Measurements from ENCODE around the gene SAYSD1. TPM values are rescaled to one million over a fixed set of nuclear protein-coding genes. Genes with fewer than 3 reads are reported as not detected.

The SAYSD1 gene
- total RNA-seq, 4 donors from 2014 or later = 2.2 to 30.7 (median 21.1) TPM

GRCh38 chr6:39153766-39154397 lies 38.9 kb upstream of the SAYSD1 start:
- no peaks in the 10 kb centered on the region for H3K9me3 ChIP-seq
- H3K4me3 ChIP-seq = no peak overlapping the region
- intact Hi-C loops (cut with DNase I; ENCODE audit: low total_unique reads) = no loop called here
- H3K36me3 ChIP-seq = no peaks in the 10 kb centered on the region
- no peak overlapping the region for H3K27ac ChIP-seq
- in situ Hi-C loops (cut with MboI; ENCODE audit: low pct_ligation_motif_present in 1 of 4, low pct_unique_long_range_greater_than_20kb in 1 of 4, low sequenced_read_pairs in 3 of 4) = loop anchor here in 2 of 4 donors (25.0 kb wide), 1 partner anchor 292 kb away; no protein-coding TSS in a partner anchor
- WGBS, 2 donors (ENCODE audit: low coverage in 1 of 2) = 78 to 80% methylated on average over 1 to 6 of the region's 6 CpGs
- H3K4me1 ChIP-seq = no peaks in the 10 kb centered on the region
- TF ChIP-seq EP300 (IDR thresholded peaks at IDR 0.05; ENCODE audit: low read depth) = no peak
- TF ChIP-seq POLR2AphosphoS5 (IDR thresholded peaks at IDR 0.05) = no peak
- no peak for TF ChIP-seq POLR2A (IDR thresholded peaks at IDR 0.05)
- TF ChIP-seq, protein P1, sequence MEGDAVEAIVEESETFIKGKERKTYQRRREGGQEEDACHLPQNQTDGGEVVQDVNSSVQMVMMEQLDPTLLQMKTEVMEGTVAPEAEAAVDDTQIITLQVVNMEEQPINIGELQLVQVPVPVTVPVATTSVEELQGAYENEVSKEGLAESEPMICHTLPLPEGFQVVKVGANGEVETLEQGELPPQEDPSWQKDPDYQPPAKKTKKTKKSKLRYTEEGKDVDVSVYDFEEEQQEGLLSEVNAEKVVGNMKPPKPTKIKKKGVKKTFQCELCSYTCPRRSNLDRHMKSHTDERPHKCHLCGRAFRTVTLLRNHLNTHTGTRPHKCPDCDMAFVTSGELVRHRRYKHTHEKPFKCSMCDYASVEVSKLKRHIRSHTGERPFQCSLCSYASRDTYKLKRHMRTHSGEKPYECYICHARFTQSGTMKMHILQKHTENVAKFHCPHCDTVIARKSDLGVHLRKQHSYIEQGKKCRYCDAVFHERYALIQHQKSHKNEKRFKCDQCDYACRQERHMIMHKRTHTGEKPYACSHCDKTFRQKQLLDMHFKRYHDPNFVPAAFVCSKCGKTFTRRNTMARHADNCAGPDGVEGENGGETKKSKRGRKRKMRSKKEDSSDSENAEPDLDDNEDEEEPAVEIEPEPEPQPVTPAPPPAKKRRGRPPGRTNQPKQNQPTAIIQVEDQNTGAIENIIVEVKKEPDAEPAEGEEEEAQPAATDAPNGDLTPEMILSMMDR (IDR thresholded peaks at IDR 0.05) = no peak
- DNase-seq = no peak
- H3K27me3 ChIP-seq = peaks cover 27% of the 10 kb centered on the region

DNA sequence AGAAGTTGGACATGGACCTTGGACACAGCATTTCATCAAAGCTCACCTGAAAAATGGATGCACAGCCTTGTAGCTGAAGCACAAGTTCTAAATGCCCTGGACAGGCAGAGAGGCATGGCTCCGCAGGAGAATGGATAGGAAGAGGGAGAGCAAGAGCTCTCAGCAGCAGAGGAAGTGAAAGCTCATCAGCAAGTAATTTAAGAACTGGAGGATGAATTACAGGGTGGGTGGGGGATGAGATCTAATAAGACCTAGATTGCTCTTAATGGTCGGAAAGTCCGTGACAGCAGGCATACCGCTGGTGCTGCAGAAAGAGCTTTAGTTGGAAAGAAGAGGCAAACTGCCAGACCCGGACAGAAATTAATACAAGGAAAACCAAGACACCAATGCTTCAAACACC lies 37.3 kb upstream of the SAYSD1 start:
- no peak for DNase-seq
- Histone ChIP-seq H3K27ac (no peak overlapping the region), H3K4me3 (no peak overlapping the region), H3K4me1 (no peaks in the 10 kb centered on the region), H3K36me3 (no peaks in the 10 kb centered on the region), H3K9me3 (no peaks in the 10 kb centered on the region), H3K27me3 (peaks cover 41% of the 10 kb centered on the region)
- 54 to 63% methylated on average over 5 of the region's 5 CpGs for WGBS, 2 donors (ENCODE audit: low coverage in 1 of 2)
- in situ Hi-C loops (cut with MboI; ENCODE audit: low pct_ligation_motif_present in 1 of 4, low pct_unique_long_range_greater_than_20kb in 1 of 4, low sequenced_read_pairs in 3 of 4) = loop anchor here in 2 of 4 donors (25.0 kb wide), 1 partner anchor 290 kb away; no protein-coding TSS in a partner anchor
- intact Hi-C loops (cut with DNase I; ENCODE audit: low total_unique reads) = no loop called here
- TF ChIP-seq EP300 (IDR thresholded peaks at IDR 0.05; ENCODE audit: low read depth) = no peak
- no peak for TF ChIP-seq POLR2AphosphoS5 (IDR thresholded peaks at IDR 0.05)
- TF ChIP-seq, protein P1 (IDR thresholded peaks at IDR 0.05) = no peak
- TF ChIP-seq POLR2A (IDR thresholded peaks at IDR 0.05) = no peak

- Histone ChIP-seq H3K4me3 (no peak overlapping the region), H3K9me3 (no peaks in the 10 kb centered on the region), H3K4me1 (no peaks in the 10 kb centered on the region), H3K36me3 (no peaks in the 10 kb centered on the region), H3K27me3 (peaks cover 42% of the 10 kb centered on the region), H3K27ac (no peak overlapping the region)
- intact Hi-C loops (cut with DNase I; ENCODE audit: low total_unique reads) (no loop called here), in situ Hi-C loops (cut with MboI; ENCODE audit: low pct_ligation_motif_present in 1 of 4, low pct_unique_long_range_greater_than_20kb in 1 of 4, low sequenced_read_pairs in 3 of 4) (loop anchor here in 2 of 4 donors (25.0 kb wide), 1 partner anchor 289 kb away; no protein-coding TSS in a partner anchor)
- WGBS, 2 donors (ENCODE audit: low coverage in 1 of 2) = 54 to 67% methylated on average over 3 of the region's 3 CpGs
- TF ChIP-seq POLR2AphosphoS5 (IDR thresholded peaks at IDR 0.05) (no peak), EP300 (IDR thresholded peaks at IDR 0.05; ENCODE audit: low read depth) (no peak), POLR2A (IDR thresholded peaks at IDR 0.05) (no peak)
- TF ChIP-seq, protein P1 (IDR thresholded peaks at IDR 0.05) = no peak
- no peak for DNase-seq
Observed at GRCh38 chr6:39151211-39151610, 36.2 kb upstream of the SAYSD1 start.

- intact Hi-C loops (cut with DNase I; ENCODE audit: low total_unique reads) (no loop called here), in situ Hi-C loops (cut with MboI; ENCODE audit: low pct_ligation_motif_present in 1 of 4, low pct_unique_long_range_greater_than_20kb in 1 of 4, low sequenced_read_pairs in 3 of 4) (no loop called here)
- H3K4me1 ChIP-seq = no peaks in the 10 kb centered on the region
- WGBS, 2 donors (ENCODE audit: low coverage in 1 of 2) = 83 to 91% methylated on average over 1 of the region's 1 CpG
- no peak overlapping the region for H3K4me3 ChIP-seq
- no peak for DNase-seq
- H3K27me3 ChIP-seq = peaks cover 15% of the 10 kb centered on the region
- H3K36me3 ChIP-seq = no peaks in the 10 kb centered on the region
- TF ChIP-seq POLR2AphosphoS5 (IDR thresholded peaks at IDR 0.05) (no peak), EP300 (IDR thresholded peaks at IDR 0.05; ENCODE audit: low read depth) (no peak), POLR2A (IDR thresholded peaks at IDR 0.05) (no peak)
- TF ChIP-seq, protein P1 (IDR thresholded peaks at IDR 0.05) = no peak
- H3K9me3 ChIP-seq = no peaks in the 10 kb centered on the region
- no peak overlapping the region for H3K27ac ChIP-seq
Observed at GRCh38 chr6:39144481-39145173, 29.6 kb upstream of the SAYSD1 start.
